ENCODE results near the gene CPAMD8. TPM values are rescaled to one million over a fixed set of nuclear protein-coding genes. Genes with fewer than 3 reads are reported as not detected.

CPAMD8 gene
- total and polyA plus RNA-seq, 2 donors (not counting 1 experiment from before 2014, with no cell fraction given), result 1.1 to 2.7 TPM

DNA sequence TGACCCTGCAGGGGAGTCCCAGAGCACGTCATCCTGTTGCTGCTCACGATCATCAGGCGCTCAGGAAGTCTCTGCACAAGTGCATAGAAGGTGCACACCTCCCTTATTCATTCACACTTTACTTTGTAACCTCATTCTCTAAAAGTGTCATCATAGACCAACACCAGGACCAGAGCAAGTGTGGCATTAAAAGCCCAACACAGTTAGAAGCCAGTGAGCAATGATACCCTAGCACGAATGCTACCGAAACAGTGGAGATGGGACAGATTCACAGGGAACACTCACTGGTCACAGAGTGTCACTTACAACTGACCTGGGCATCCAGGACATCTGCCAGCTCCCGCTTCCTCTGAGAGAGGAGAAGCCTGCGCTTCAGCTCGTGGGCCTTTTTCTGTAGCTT lies 31.6 kb upstream of the CPAMD8 start:
- Histone ChIP-seq H3K27ac (ENCODE audit: low read length in 2 of 2) (no peak overlapping the region), H3K9me3 (ENCODE audit: control extremely low read depth in 1 of 3, control insufficient read depth in 2 of 3, insufficient read depth in 1 of 3, low read length in 2 of 3) (peaks cover 4 to 18% (median 16%) of the 10 kb centered on the region in 3 donors), H2AFZ (ENCODE audit: insufficient read depth, low read depth, low read length, poor library complexity, severe bottlenecking) (no peak overlapping the region), H3K4me2 (replicated peaks; ENCODE audit: low read depth, low read length, poor library complexity, severe bottlenecking) (no peak overlapping the region), H4K20me1 (ENCODE audit: control insufficient read depth, insufficient read depth, low read length, poor library complexity, severe bottlenecking) (no peaks in the 10 kb centered on the region), H3K27me3 (replicated peaks in 1 of 4; ENCODE audit: control extremely low read depth in 1 of 4, control insufficient read depth in 3 of 4, insufficient read depth in 4 of 4, low read length in 3 of 4) (no peaks in the 10 kb centered on the region), H3K4me1 (ENCODE audit: control insufficient read depth in 2 of 2, insufficient read depth in 2 of 2, low read length in 2 of 2) (no peaks in the 10 kb centered on the region), H3K79me2 (ENCODE audit: control insufficient read depth, insufficient read depth, low read length) (peaks cover 8% of the 10 kb centered on the region), H3K4me3 (ENCODE audit: control extremely low read depth in 1 of 5, extremely low read depth in 1 of 5, insufficient read depth in 1 of 5, low read depth in 2 of 5, low read length in 4 of 5) (no peak overlapping the region), H3K36me3 (replicated peaks in 1 of 2; ENCODE audit: control extremely low read depth in 1 of 2, control insufficient read depth in 1 of 2, extremely low read depth in 1 of 2, insufficient read depth in 2 of 2, low read length in 1 of 2) (peaks cover 10 to 51% of the 10 kb centered on the region in 2 experiments), H3K9ac (ENCODE audit: low read length) (no peak overlapping the region)
- no peak for DNase-seq
- no peaks in the 10 kb centered on the region for H3K4me1 Mint-ChIP-seq
- no peak overlapping the region for H3K27ac Mint-ChIP-seq
- H3K9me3 Mint-ChIP-seq (ENCODE audit: insufficient read depth), result no peaks in the 10 kb centered on the region
- H3K27me3 Mint-ChIP-seq, result no peaks in the 10 kb centered on the region
- POLR2A ChIA-PET, result no interaction called here
- no peak for ATAC-seq (ENCODE audit: low read depth)
- TF ChIP-seq, protein P1, sequence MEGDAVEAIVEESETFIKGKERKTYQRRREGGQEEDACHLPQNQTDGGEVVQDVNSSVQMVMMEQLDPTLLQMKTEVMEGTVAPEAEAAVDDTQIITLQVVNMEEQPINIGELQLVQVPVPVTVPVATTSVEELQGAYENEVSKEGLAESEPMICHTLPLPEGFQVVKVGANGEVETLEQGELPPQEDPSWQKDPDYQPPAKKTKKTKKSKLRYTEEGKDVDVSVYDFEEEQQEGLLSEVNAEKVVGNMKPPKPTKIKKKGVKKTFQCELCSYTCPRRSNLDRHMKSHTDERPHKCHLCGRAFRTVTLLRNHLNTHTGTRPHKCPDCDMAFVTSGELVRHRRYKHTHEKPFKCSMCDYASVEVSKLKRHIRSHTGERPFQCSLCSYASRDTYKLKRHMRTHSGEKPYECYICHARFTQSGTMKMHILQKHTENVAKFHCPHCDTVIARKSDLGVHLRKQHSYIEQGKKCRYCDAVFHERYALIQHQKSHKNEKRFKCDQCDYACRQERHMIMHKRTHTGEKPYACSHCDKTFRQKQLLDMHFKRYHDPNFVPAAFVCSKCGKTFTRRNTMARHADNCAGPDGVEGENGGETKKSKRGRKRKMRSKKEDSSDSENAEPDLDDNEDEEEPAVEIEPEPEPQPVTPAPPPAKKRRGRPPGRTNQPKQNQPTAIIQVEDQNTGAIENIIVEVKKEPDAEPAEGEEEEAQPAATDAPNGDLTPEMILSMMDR (IDR thresholded peaks at IDR 0.05), result no peak
- TF ChIP-seq EZH2 (IDR thresholded peaks at IDR 0.05; ENCODE audit: borderline replicate concordance, insufficient read depth, low read depth, low read length, poor library complexity, severe bottlenecking), result no peak
- 97% methylated on average over 6 of the region's 8 CpGs for WGBS (ENCODE audit: insufficient coverage)
- intact Hi-C loops (cut with micrococcal nuclease), result no loop called here
- no peak overlapping the region for H3K4me3 Mint-ChIP-seq
- CTCF ChIA-PET, result no interaction called here

DNA sequence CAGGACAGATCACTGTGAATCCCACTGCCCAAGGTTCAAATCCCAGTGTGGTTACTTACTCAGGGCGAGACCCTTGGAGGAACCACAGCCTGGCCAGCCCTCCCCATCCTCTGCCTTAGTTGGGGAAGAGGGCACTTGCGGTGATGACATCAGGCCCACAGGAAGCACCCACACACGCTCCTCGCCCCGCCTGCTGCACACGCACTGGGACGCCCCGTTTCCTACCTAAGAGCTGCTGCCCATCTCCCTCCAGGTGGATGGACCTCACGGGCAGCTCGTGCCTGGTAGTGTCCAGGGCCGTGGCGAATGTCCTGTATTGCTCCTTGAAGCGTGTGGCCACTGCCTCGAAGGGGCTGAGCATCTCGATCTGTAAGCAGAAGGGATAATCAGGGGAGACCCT lies 29.0 kb upstream of the CPAMD8 start:
- Mint-ChIP-seq H3K4me3 (no peak overlapping the region), H3K27ac (no peak overlapping the region), H3K4me1 (no peaks in the 10 kb centered on the region), H3K9me3 (ENCODE audit: insufficient read depth) (no peaks in the 10 kb centered on the region), H3K27me3 (no peaks in the 10 kb centered on the region)
- H3K4me3 ChIP-seq (ENCODE audit: control extremely low read depth in 1 of 5, extremely low read depth in 1 of 5, insufficient read depth in 1 of 5, low read depth in 2 of 5, low read length in 4 of 5), result no peak overlapping the region
- H3K9ac ChIP-seq (ENCODE audit: low read length), result no peak overlapping the region
- no peak for DNase-seq
- no peak for TF ChIP-seq EZH2 (IDR thresholded peaks at IDR 0.05; ENCODE audit: borderline replicate concordance, insufficient read depth, low read depth, low read length, poor library complexity, severe bottlenecking)
- TF ChIP-seq, protein P1 (IDR thresholded peaks at IDR 0.05), result no peak
- no peak overlapping the region for H3K27ac ChIP-seq (ENCODE audit: low read length in 2 of 2)
- peaks cover 4 to 18% (median 16%) of the 10 kb centered on the region in 3 donors for H3K9me3 ChIP-seq (ENCODE audit: control extremely low read depth in 1 of 3, control insufficient read depth in 2 of 3, insufficient read depth in 1 of 3, low read length in 2 of 3)
- H3K27me3 ChIP-seq (replicated peaks in 1 of 4; ENCODE audit: control extremely low read depth in 1 of 4, control insufficient read depth in 3 of 4, insufficient read depth in 4 of 4, low read length in 3 of 4), result no peaks in the 10 kb centered on the region
- ATAC-seq (ENCODE audit: low read depth), result no peak
- H3K36me3 ChIP-seq (replicated peaks in 1 of 2; ENCODE audit: control extremely low read depth in 1 of 2, control insufficient read depth in 1 of 2, extremely low read depth in 1 of 2, insufficient read depth in 2 of 2, low read length in 1 of 2), result peaks cover 10 to 57% of the 10 kb centered on the region in 2 experiments
- WGBS (ENCODE audit: insufficient coverage), result over 99% methylated on average over 15 of the region's 15 CpGs
- intact Hi-C loops (cut with micrococcal nuclease), result no loop called here
- ChIA-PET POLR2A (no interaction called here), CTCF (no interaction called here)
- peaks cover 1% of the 10 kb centered on the region for H3K79me2 ChIP-seq (ENCODE audit: control insufficient read depth, insufficient read depth, low read length)
- no peaks in the 10 kb centered on the region for H4K20me1 ChIP-seq (ENCODE audit: control insufficient read depth, insufficient read depth, low read length, poor library complexity, severe bottlenecking)
- no peaks in the 10 kb centered on the region for H3K4me1 ChIP-seq (ENCODE audit: control insufficient read depth in 2 of 2, insufficient read depth in 2 of 2, low read length in 2 of 2)
- no peak overlapping the region for H2AFZ ChIP-seq (ENCODE audit: insufficient read depth, low read depth, low read length, poor library complexity, severe bottlenecking)
- H3K4me2 ChIP-seq (replicated peaks; ENCODE audit: low read depth, low read length, poor library complexity, severe bottlenecking), result no peak overlapping the region
